ENCODE measurements around the gene C4orf17. TPM values are rescaled to one million over a fixed set of nuclear protein-coding genes. Genes with fewer than 3 reads are reported as not detected.

Gene C4orf17
- total and polyA plus RNA-seq, 2 of the 8 experiments (the other 6 are each of a cell fraction or from before 2014, with no cell fraction given), result not detected

- no peaks in the 10 kb centered on the region for H3K9me3 ChIP-seq (ENCODE audit: insufficient read depth in 2 of 2, low read depth in 1 of 2, low read length in 1 of 2)
- H4K20me1 ChIP-seq (replicated peaks in 1 of 2; ENCODE audit: control insufficient read depth in 1 of 2, insufficient read depth in 2 of 2, low read length in 2 of 2), result no peaks in the 10 kb centered on the region
- no peaks in the 10 kb centered on the region for H3K79me2 ChIP-seq (ENCODE audit: control insufficient read depth in 1 of 2, insufficient read depth in 2 of 2, low read length in 2 of 2)
- TF ChIP-seq YY1 (IDR thresholded peaks at IDR 0.05; ENCODE audit: low read depth, low read length), result no peak
- peak; percentile 50 to 86 (median 82) for TF ChIP-seq CTCF (IDR thresholded peaks at IDR 0.05; ENCODE audit: control extremely low read depth in 1 of 3, insufficient read depth in 1 of 3, low read depth in 1 of 3, low read length in 3 of 3)
- peak; percentile 98 to 99 for TF ChIP-seq RAD21 (IDR thresholded peaks at IDR 0.05 in 1 of 2, conservative IDR thresholded peaks at IDR 0.05 in 1 of 2; ENCODE audit: low read depth in 2 of 2, low read length in 2 of 2)
- H3K79me1 ChIP-seq (ENCODE audit: low read depth, low read length), result no peaks in the 10 kb centered on the region
- WGBS, 2 experiments (ENCODE audit: extremely low coverage in 1 of 2, insufficient coverage in 1 of 2, insufficient read length in 1 of 2, insufficient replicate concordance in 2 of 2, low coverage in 1 of 2, low lambda C conversion rate in 2 of 2, missing lambda C conversion rate in 1 of 2), result 38% methylated on average over 4 of the region's 4 CpGs; no CpG with 5 or more reads in 1 of the 2 experiments
- DNase-seq (ENCODE audit: low read depth in 1 of 2, low spot score in 2 of 2) (no peak), FAIRE-seq (peak; percentile 92)
- H3K4me3 ChIP-seq (ENCODE audit: extremely low read depth in 1 of 4, insufficient read depth in 2 of 4, low read depth in 3 of 4, low read length in 4 of 4), result no peak overlapping the region
- ChIA-PET POLR2A (ENCODE audit: partially characterized antibody) (interaction anchor here (0.9 kb wide), 1 partner anchor 9 kb away, joined by 3 read pairs; no protein-coding TSS in a partner anchor), CTCF (ENCODE audit: partially characterized antibody) (interaction anchor here (0.7 to 10.0 kb wide), 28 partner anchors 11 to 1311 kb away, joined by 3 to 99 read pairs (median 4); partner anchors contain the start of genes ADH5 and C4orf17)
- H3K27me3 ChIP-seq (replicated peaks in 1 of 4; ENCODE audit: control insufficient read depth in 3 of 4, extremely low read depth in 1 of 4, insufficient read depth in 3 of 4, low read length in 3 of 4), result no peaks in the 10 kb centered on the region
- H3K23ac ChIP-seq (ENCODE audit: insufficient read length), result no peak overlapping the region
- H4K5ac ChIP-seq (ENCODE audit: insufficient read length, low read depth, low read length), result no peak overlapping the region
- no peak overlapping the region for H3K18ac ChIP-seq (ENCODE audit: extremely low read depth, low read length)
- no peak overlapping the region for H4K91ac ChIP-seq (replicated peaks; ENCODE audit: insufficient read length, low read length)
- H3K56ac ChIP-seq (replicated peaks; ENCODE audit: insufficient read length, low read depth, low read length), result no peak overlapping the region
- H3K36me3 ChIP-seq (ENCODE audit: control insufficient read depth in 2 of 4, insufficient read depth in 4 of 4, low read length in 3 of 4), result no peaks in the 10 kb centered on the region
- no peak overlapping the region for H3K14ac ChIP-seq (ENCODE audit: insufficient read length)
- no peak overlapping the region for H3K27ac ChIP-seq (ENCODE audit: low read depth, low read length)
- H4K8ac ChIP-seq (ENCODE audit: extremely low read depth, insufficient read depth, low read length), result no peak overlapping the region
- H2BK20ac ChIP-seq (ENCODE audit: low read length), result no peak overlapping the region
- no peak overlapping the region for H2BK15ac ChIP-seq (ENCODE audit: low read length)
- no peak overlapping the region for H2BK12ac ChIP-seq (ENCODE audit: low read depth, low read length)
- H3K23me2 ChIP-seq (ENCODE audit: low read depth, low read length), result no peaks in the 10 kb centered on the region
- H3K4ac ChIP-seq (replicated peaks; ENCODE audit: insufficient read length, low read depth, low read length), result no peak overlapping the region
- no peak overlapping the region for H3K4me2 ChIP-seq (ENCODE audit: insufficient read depth in 1 of 2, low read depth in 2 of 2, low read length in 2 of 2)
- H2BK120ac ChIP-seq (replicated peaks; ENCODE audit: low read depth, low read length), result no peak overlapping the region
- H2AFZ ChIP-seq (ENCODE audit: low read length), result no peak overlapping the region
- no peak overlapping the region for H3K9ac ChIP-seq (replicated peaks in 1 of 4; ENCODE audit: extremely low read depth in 1 of 4, low read depth in 3 of 4, low read length in 3 of 4)
- H2AK5ac ChIP-seq (ENCODE audit: low read depth, low read length), result no peak overlapping the region
- no peak overlapping the region for H2BK5ac ChIP-seq (ENCODE audit: low read depth, low read length)
- no peaks in the 10 kb centered on the region; a peak in 1 of 7 replicates for H3K4me1 ChIP-seq (replicated peaks in 1 of 4; ENCODE audit: control insufficient read depth in 3 of 4, insufficient read depth in 4 of 4, low read length in 3 of 4)
Observed at GRCh38 chr4:99462875-99463464, 47.9 kb upstream of the C4orf17 start.

Data from H1 (cell line).